GM12872 (cell line): ENCODE results near the gene OR4S2.

ENCODE experiments used
- CTCF ChIP-seq: IDR thresholded peaks from 3 replicates; pipeline ENCODE4 v1.5.1; 2011; ENCODE audit warnings: low read depth, mild to moderate bottlenecking, low read length, moderate library complexity; ENCODE audit not compliant: insufficient read depth

OR4S2 gene

GRCh38 chr11:55658608-55659007 is 10.5 kb downstream of the OR4S2 start:
- no peak for TF ChIP-seq CTCF

GRCh38 chr11:55661901-55662300 is 13.8 kb downstream of the OR4S2 start, which contains the start of gene OR4C6:
Gene OR4C6 (plus strand): TSS chr11:55662201. CDS start chr11:55665167, 2,966 bp downstream.
- TF ChIP-seq CTCF = no peak

DNA sequence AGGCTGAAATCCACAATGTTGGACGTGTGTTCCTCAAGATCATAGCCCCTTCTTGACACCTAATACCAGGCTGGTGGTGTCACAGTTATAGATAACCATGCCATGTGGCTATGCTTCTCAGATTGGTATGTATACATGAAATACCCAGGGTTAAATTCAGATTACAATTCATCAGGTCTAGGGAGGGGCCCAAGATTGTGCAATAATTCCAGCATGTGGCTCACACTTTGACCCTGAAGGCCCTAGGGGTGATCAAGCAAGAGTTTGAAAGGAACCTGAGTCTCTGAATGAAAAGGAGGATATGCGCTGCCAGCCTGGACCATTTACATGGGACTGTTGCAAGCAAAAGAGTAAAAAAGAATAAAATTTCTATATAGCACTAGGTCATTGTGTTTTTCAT is 21.2 kb downstream of the OR4S2 start:
- no peak for TF ChIP-seq CTCF

DNA sequence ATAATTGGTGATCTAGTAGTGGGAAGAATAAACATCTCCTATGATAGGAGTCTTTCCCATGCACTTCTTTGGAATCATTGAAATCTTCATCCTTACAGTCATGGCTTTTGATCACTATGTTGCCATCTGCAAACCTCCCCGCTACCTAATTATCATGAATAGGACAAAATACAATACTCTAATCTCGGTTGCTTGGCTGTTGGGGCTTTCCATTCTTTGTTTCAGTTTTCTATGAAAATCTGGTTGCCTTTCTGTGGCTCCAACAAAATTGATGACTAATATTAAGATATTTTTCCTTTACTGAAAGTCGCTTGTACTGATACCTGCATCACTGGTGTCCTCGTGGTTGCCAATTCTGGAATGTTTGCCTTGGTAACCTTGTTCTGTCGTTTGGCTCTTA is 25.7 kb downstream of the OR4S2 start:
- no peak for TF ChIP-seq CTCF

GRCh38 chr11:55697817-55698216 is 49.7 kb downstream of the OR4S2 start:
- no peak for TF ChIP-seq CTCF

DNA sequence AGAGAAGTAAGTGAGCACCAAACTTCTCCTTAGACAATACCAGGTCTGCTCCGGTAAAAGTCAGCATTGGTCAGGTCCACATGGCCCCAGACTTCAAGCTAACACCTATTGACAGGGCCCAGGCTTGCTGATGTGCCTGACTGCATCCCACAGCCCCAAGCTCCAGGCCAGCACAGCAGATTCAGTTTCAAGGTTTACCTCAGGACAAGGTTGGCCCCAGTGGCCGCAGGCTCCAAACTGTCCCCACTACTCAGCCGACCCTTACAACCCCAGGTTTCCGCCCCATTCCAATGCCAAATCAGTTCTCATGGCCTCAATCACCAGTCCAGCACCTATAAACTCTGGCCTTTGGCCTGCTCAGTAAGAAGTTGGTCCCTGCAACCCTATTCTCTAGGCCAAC is 53.3 kb downstream of the OR4S2 start:
- TF ChIP-seq CTCF = no peak
